LNCaP clone FGC (cell line): ENCODE measurements around the gene DNAH7.

Experiments
- DNase-seq: peaks from one replicate; pipeline ENCODE4 v3.0.0-alpha.2; 2011; ENCODE audit warnings: low read depth
- H3K4me3 ChIP-seq: 2 replicates; pipeline ENCODE4 v1.5.1; 2011; ENCODE audit warnings: mild to moderate bottlenecking, low read depth, low read length, control low read depth
- CTCF ChIP-seq: IDR thresholded peaks from 2 replicates; pipeline ENCODE4 v1.5.1; 2012; ENCODE audit warnings: mild to moderate bottlenecking; ENCODE audit not compliant: control insufficient read depth, insufficient read depth; ENCODE audit errors: extremely low read depth

The DNAH7 gene

GRCh38 chr2:195737511-195738325, 330.9 kb downstream of the DNAH7 start:
- no peak overlapping the region for H3K4me3 ChIP-seq
- no peak for TF ChIP-seq CTCF
- DNase-seq = peak; percentile 34

- no peak overlapping the region for H3K4me3 ChIP-seq
- TF ChIP-seq CTCF = no peak
- DNase-seq = no peak
These were observed 333.3 kb downstream of the DNAH7 start for GRCh38 chr2:195735347-195735746.

GRCh38 chr2:195734931-195735330, 333.7 kb downstream of the DNAH7 start:
- no peak for DNase-seq
- TF ChIP-seq CTCF = no peak
- H3K4me3 ChIP-seq = no peak overlapping the region

GRCh38 chr2:195734395-195734794, 334.2 kb downstream of the DNAH7 start:
- no peak overlapping the region for H3K4me3 ChIP-seq
- no peak for TF ChIP-seq CTCF
- no peak for DNase-seq

GRCh38 chr2:195733831-195734230, 334.8 kb downstream of the DNAH7 start:
- H3K4me3 ChIP-seq = no peak overlapping the region
- DNase-seq = no peak
- no peak for TF ChIP-seq CTCF

GRCh38 chr2:195732574-195732973, 336.1 kb downstream of the DNAH7 start:
- TF ChIP-seq CTCF = no peak
- no peak for DNase-seq
- H3K4me3 ChIP-seq = no peak overlapping the region

GRCh38 chr2:195730912-195731311, 337.7 kb downstream of the DNAH7 start:
- TF ChIP-seq CTCF = no peak
- H3K4me3 ChIP-seq = no peak overlapping the region
- DNase-seq = no peak
